Stimulated activated CD4-positive, alpha-beta T cell treated with anti-CD3 and anti-CD28 coated beads, TNF-alpha, amount 100 ng/mL, for 4 hours (primary cell): ENCODE measurements around the gene HEPACAM2.

Experiments used
- DNase-seq, 3 experiments: peaks; one replicate each; pipeline ENCODE4 v3.0.0-alpha.2; 2020; ENCODE audit warnings: low read depth in 3 of 3

The HEPACAM2 gene

GRCh38 chr7:93147363-93147762 lies 78.9 kb downstream of the HEPACAM2 start:
- peak in 2 of 3 experiments; percentile 3 to 5 for DNase-seq

GRCh38 chr7:93146472-93147141 lies 79.7 kb downstream of the HEPACAM2 start:
- no peak for DNase-seq

GRCh38 chr7:93146036-93146435 lies 80.2 kb downstream of the HEPACAM2 start:
- DNase-seq = no peak

GRCh38 chr7:93145354-93145753 lies 80.9 kb downstream of the HEPACAM2 start:
- no peak for DNase-seq

- DNase-seq = no peak
Measured at GRCh38 chr7:93142127-93142526, 84.1 kb downstream of the HEPACAM2 start.

- DNase-seq = no peak
Measured at GRCh38 chr7:93140582-93141191, 85.6 kb downstream of the HEPACAM2 start.

GRCh38 chr7:93138576-93138975 lies 87.7 kb downstream of the HEPACAM2 start:
- DNase-seq = no peak
